ENCODE results near the gene MAP2K5. TPM values are rescaled to one million over a fixed set of nuclear protein-coding genes. Genes with fewer than 3 reads are reported as not detected.

Gene MAP2K5
- total RNA-seq, 1 experiment from 2014 or later = 15.0 TPM

DNA sequence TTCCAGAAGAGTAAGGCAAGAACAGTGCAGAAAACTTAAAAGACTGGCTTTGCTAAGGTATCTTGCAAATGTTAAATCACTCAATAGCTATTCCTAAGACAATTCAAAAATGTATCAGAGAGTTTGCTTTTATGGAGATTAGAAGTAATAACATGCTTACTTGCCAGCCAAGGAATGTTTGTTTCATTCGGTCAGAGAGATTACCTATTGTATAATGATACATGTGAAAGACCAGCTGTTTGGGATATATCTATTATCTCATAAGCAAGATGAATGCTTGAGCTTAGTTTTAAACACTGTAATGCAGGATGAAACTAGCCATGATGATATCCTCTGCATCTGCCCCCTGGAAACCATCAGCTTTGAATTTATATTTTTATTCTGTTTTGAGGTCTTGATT is 70.7 kb downstream of the MAP2K5 start:
- H3K79me1 ChIP-seq (ENCODE audit: insufficient read depth, low read depth, low read length, poor library complexity, severe bottlenecking) = no peaks in the 10 kb centered on the region
- Mint-ChIP-seq H3K9me3 (no peaks in the 10 kb centered on the region), H3K36me3 (ENCODE audit: insufficient read depth in 1 of 3, low read depth in 3 of 3) (no peaks in the 10 kb centered on the region), H3K4me3 (no peak overlapping the region), H3K27me3 (ENCODE audit: low read depth) (no peaks in the 10 kb centered on the region), H3K4me1 (peaks cover 3 to 4% of the 10 kb centered on the region in 2 experiments; a peak in 2 of 4 replicates), H3K27ac (no peak overlapping the region)
- no peak overlapping the region for H4K8ac ChIP-seq (replicated peaks; ENCODE audit: insufficient read length, low read depth, low read length)
- H3K18ac ChIP-seq (ENCODE audit: insufficient read length, low read depth, low read length) = no peak overlapping the region
- H2BK15ac ChIP-seq (ENCODE audit: low read depth, low read length) = no peak overlapping the region
- H2AK5ac ChIP-seq (ENCODE audit: insufficient read length, low read length) = no peak overlapping the region
- no peak overlapping the region for H3K27ac ChIP-seq (ENCODE audit: insufficient read length, low read depth, low read length)
- no peaks in the 10 kb centered on the region for H3K79me2 ChIP-seq (ENCODE audit: insufficient read depth, low read length)
- H2BK12ac ChIP-seq (ENCODE audit: insufficient read length, low read depth, low read length) = no peak overlapping the region
- H3K4me1 ChIP-seq (ENCODE audit: insufficient read depth, low read length) = peaks cover 2% of the 10 kb centered on the region; the same call in 1 of the 2 replicates
- H3K27me3 ChIP-seq (ENCODE audit: insufficient read depth, low read length) = no peaks in the 10 kb centered on the region
- no peak overlapping the region for H3K56ac ChIP-seq (ENCODE audit: insufficient read length, low read depth, low read length)
- no peak overlapping the region for H4K91ac ChIP-seq (ENCODE audit: insufficient read length, low read depth, low read length)
- no peak overlapping the region for H3K4ac ChIP-seq (ENCODE audit: low read depth, low read length)
- no peak overlapping the region for H3K9ac ChIP-seq (ENCODE audit: extremely low read depth, insufficient read length, low read length)
- no peak overlapping the region for H2BK5ac ChIP-seq (ENCODE audit: insufficient read length, low read length)
- no peak overlapping the region for H3K14ac ChIP-seq (ENCODE audit: insufficient read depth, low read length)
- H4K20me1 ChIP-seq (ENCODE audit: control insufficient read depth, insufficient read depth, insufficient read length) = no peaks in the 10 kb centered on the region
- H3K9me3 ChIP-seq (ENCODE audit: control insufficient read depth, low read depth, low read length) = no peaks in the 10 kb centered on the region
- no peak overlapping the region for H2BK20ac ChIP-seq (ENCODE audit: low read depth, low read length, poor library complexity, severe bottlenecking)
- no peak overlapping the region for H2AFZ ChIP-seq (ENCODE audit: low read length)
- WGBS (ENCODE audit: extremely low coverage, insufficient read length, low lambda C conversion rate) = no CpG with 5 or more reads among the region's 1 CpG
- H2BK120ac ChIP-seq (ENCODE audit: low read depth, low read length, poor library complexity, severe bottlenecking) = no peak overlapping the region
- no peak for DNase-seq
- no peak overlapping the region for H3T11ph ChIP-seq (ENCODE audit: low read length)
- TF ChIP-seq, protein P1, sequence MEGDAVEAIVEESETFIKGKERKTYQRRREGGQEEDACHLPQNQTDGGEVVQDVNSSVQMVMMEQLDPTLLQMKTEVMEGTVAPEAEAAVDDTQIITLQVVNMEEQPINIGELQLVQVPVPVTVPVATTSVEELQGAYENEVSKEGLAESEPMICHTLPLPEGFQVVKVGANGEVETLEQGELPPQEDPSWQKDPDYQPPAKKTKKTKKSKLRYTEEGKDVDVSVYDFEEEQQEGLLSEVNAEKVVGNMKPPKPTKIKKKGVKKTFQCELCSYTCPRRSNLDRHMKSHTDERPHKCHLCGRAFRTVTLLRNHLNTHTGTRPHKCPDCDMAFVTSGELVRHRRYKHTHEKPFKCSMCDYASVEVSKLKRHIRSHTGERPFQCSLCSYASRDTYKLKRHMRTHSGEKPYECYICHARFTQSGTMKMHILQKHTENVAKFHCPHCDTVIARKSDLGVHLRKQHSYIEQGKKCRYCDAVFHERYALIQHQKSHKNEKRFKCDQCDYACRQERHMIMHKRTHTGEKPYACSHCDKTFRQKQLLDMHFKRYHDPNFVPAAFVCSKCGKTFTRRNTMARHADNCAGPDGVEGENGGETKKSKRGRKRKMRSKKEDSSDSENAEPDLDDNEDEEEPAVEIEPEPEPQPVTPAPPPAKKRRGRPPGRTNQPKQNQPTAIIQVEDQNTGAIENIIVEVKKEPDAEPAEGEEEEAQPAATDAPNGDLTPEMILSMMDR (conservative IDR thresholded peaks at IDR 0.05) = no peak
- H3K23ac ChIP-seq (ENCODE audit: insufficient read length, low read depth, low read length) = no peak overlapping the region
- H3K4me2 ChIP-seq (ENCODE audit: insufficient read depth, insufficient read length, low read length) = no peak overlapping the region
- H3K23me2 ChIP-seq (ENCODE audit: insufficient read length, low read depth, low read length, poor library complexity, severe bottlenecking) = no peaks in the 10 kb centered on the region
- H4K5ac ChIP-seq (ENCODE audit: insufficient read length, low read depth, low read length) = no peak overlapping the region
